HCT116 (cell line): ENCODE results near the gene ZNF80. TPM values are rescaled to one million over a fixed set of nuclear protein-coding genes. Genes with fewer than 3 reads are reported as not detected.
"Not testable (repeated sequence)": the region's sequence is repeated elsewhere in the genome, so short reads cannot be mapped to it uniquely, and the experiment has no call there.

Source experiments
- ATAC-seq: fragments of 200-7000 bp; cut with Tn5 transposase; 2 replicates; pipeline ENCODE4 v1.9.1; 2020; ENCODE audit warnings: mild to moderate bottlenecking, moderate library complexity
- Bru-seq: library from RNA; stranded (reverse); fragments of 400-500 nt; gene quantifications from one replicate; lab custom pipeline; 2021; lab: Mats Ljungman, UMichigan
- BruChase-seq, 2 experiments: library from RNA; stranded (reverse); fragments of 400-500 nt; gene quantifications; one replicate each; lab custom pipeline; 2021; lab: Mats Ljungman, UMichigan
- BruUV-seq: library from RNA; stranded (reverse); fragments of 400-500 nt; replicated peaks from 2 replicates; lab custom pipeline; 2021; lab: Mats Ljungman, UMichigan
- CTCF ChIA-PET: fragments of 300-600 bp; sonication (Branson Sonifier 250); formaldehyde crosslinking; loops from one replicate; lab custom pipeline; 2021; ENCODE audit warnings: antibody characterized with exemption; lab: Charles Lee
- POLR2A ChIA-PET: fragments of 300-600, 350-600 bp; sonication (Branson Sonifier 250); formaldehyde crosslinking; loops from one replicate; lab custom pipeline; 2021; ENCODE audit warnings: antibody characterized with exemption; lab: Charles Lee
- RAD21 ChIA-PET, 2 experiments: fragments of 300-600 bp; sonication (Branson Sonifier 250); formaldehyde crosslinking; loops; one replicate each; lab custom pipeline; 2023; ENCODE audit warnings: low total read pairs in 2 of 2; ENCODE audit not compliant: uncharacterized antibody in 2 of 2, unreplicated experiment in 2 of 2, low non-redundant PET in 1 of 2; lab: Charles Lee
- DNase-seq: peaks from one replicate; pipeline ENCODE4 v3.0.0-alpha.2; 2010; ENCODE audit warnings: low read depth, low spot score
- H2AFZ ChIP-seq: fragments of 200-600 bp; shearing (Covaris generic), sonication (generic); 2 replicates; pipeline ENCODE4 v1.6.1; 2017; ENCODE audit warnings: low read depth, mixed run types, mixed read lengths, antibody characterized with exemption, low read length; ENCODE audit not compliant: poor library complexity, severe bottlenecking
- H3K27ac ChIP-seq: 2 replicates; pipeline ENCODE4 v1.5.1; 2012; ENCODE audit warnings: low read depth, low read length
- H3K27me3 ChIP-seq: fragments of 200-600 bp; sonication (generic); 2 replicates; pipeline ENCODE4 v1.6.1; 2016; ENCODE audit warnings: mixed run types, low read length, mixed read lengths; ENCODE audit not compliant: insufficient read depth
- H3K36me3 ChIP-seq, 2 experiments: fragments of 200-500 bp in 1 of 2; fragments of 200-600 bp in 1 of 2; sonication (Bioruptor generic) in 1 of 2; sonication (generic) in 1 of 2; 2 replicates each; pipeline versions ENCODE4 v1.5.1 to v1.6.1; 2014 to 2016; ENCODE audit warnings: low read length in 2 of 2, inconsistent platforms in 1 of 2, mixed read lengths in 1 of 2, mixed run types in 1 of 2; ENCODE audit not compliant: insufficient read depth in 2 of 2, control insufficient read depth in 1 of 2
- H3K4me1 ChIP-seq, 2 experiments: fragments of 200-600 bp in 1 of 2; sonication (generic) in 1 of 2; 2 replicates each; pipeline versions ENCODE4 v1.5.1 to v1.6.1; 2012 to 2017; ENCODE audit warnings: low read length in 2 of 2, inconsistent platforms in 1 of 2, mild to moderate bottlenecking in 1 of 2, mixed read lengths in 1 of 2, mixed run types in 1 of 2, moderate library complexity in 1 of 2; ENCODE audit not compliant: insufficient read depth in 2 of 2, control insufficient read depth in 1 of 2
- H3K4me2 ChIP-seq: fragments of 200-600 bp; sonication (generic); 2 replicates; pipeline ENCODE4 v1.6.1; 2017; ENCODE audit warnings: mixed run types, low read length, mixed read lengths
- H3K4me3 ChIP-seq, 2 experiments: fragments of 200-600 bp in 1 of 2; sonication (generic) in 1 of 2; replicated peaks in 1 of 2; 2 replicates each; pipeline ENCODE4 v1.5.1; 2011 to 2016; ENCODE audit warnings: low read length in 2 of 2, control low read depth in 1 of 2, low read depth in 1 of 2, mild to moderate bottlenecking in 1 of 2, mixed read lengths in 1 of 2, mixed run types in 1 of 2
- H3K79me2 ChIP-seq: fragments of 200-600 bp; sonication (generic); 2 replicates; pipeline ENCODE4 v1.6.1; 2017; ENCODE audit warnings: mild to moderate bottlenecking, mixed run types, low read length, moderate library complexity, mixed read lengths; ENCODE audit not compliant: insufficient read depth
- H3K9ac ChIP-seq: fragments of 200-600 bp; sonication (generic); 2 replicates; pipeline ENCODE4 v1.6.1; 2016; ENCODE audit warnings: low read length, mixed read lengths
- H3K9me2 ChIP-seq: fragments of 200-600 bp; sonication (generic), shearing (Covaris generic); 2 replicates; pipeline ENCODE4 v1.6.1; 2017; ENCODE audit warnings: mixed run types, mild to moderate bottlenecking, moderate library complexity; ENCODE audit not compliant: insufficient read depth
- H3K9me3 ChIP-seq, 2 experiments: fragments of 200-500 bp in 1 of 2; fragments of 200-600 bp in 1 of 2; sonication (Bioruptor generic) in 1 of 2; sonication (generic) in 1 of 2; 2 replicates each; pipeline ENCODE4 v1.6.1; 2014 to 2017; ENCODE audit warnings: low read length in 2 of 2, mixed read lengths in 2 of 2, inconsistent platforms in 1 of 2, low read depth in 1 of 2, mild to moderate bottlenecking in 1 of 2, mixed run types in 1 of 2, moderate library complexity in 1 of 2; ENCODE audit not compliant: control insufficient read depth in 1 of 2, insufficient read depth in 1 of 2
- H4K20me1 ChIP-seq: fragments of 200-600 bp; sonication (generic), shearing (Covaris generic); 2 replicates; pipeline ENCODE4 v1.6.1; 2017; ENCODE audit warnings: mixed run types, mild to moderate bottlenecking, moderate library complexity; ENCODE audit not compliant: insufficient read depth
- CBX3 ChIP-seq: IDR thresholded peaks from 2 replicates; pipeline ENCODE4 v1.6.1; 2012; ENCODE audit warnings: low read depth
- ELF1 ChIP-seq: IDR thresholded peaks from 2 replicates; pipeline ENCODE4 v1.6.1; 2012; ENCODE audit warnings: low read depth, borderline replicate concordance
- JUND ChIP-seq: IDR thresholded peaks from 2 replicates; pipeline ENCODE4 v1.6.1; 2012
- POLR2A ChIP-seq: IDR thresholded peaks from 2 replicates; pipeline ENCODE4 v1.7.0; 2011; ENCODE audit warnings: borderline replicate concordance; ENCODE audit not compliant: insufficient read depth, insufficient read length; ENCODE audit errors: extremely low read depth
- POLR2AphosphoS5 ChIP-seq: IDR thresholded peaks from 2 replicates; pipeline ENCODE4 v1.6.1; 2011; ENCODE audit warnings: mild to moderate bottlenecking, low read depth, low read length, moderate library complexity
- SRF ChIP-seq: IDR thresholded peaks from 2 replicates; pipeline ENCODE4 v1.6.1; 2012; ENCODE audit warnings: low read depth
- TCF7L2 ChIP-seq: IDR thresholded peaks from 2 replicates; pipeline ENCODE4 v1.7.0; 2011; ENCODE audit warnings: borderline replicate concordance, inconsistent platforms; ENCODE audit not compliant: insufficient read depth, insufficient read length; ENCODE audit errors: extremely low read depth
- intact Hi-C: fragments of 100-400 bp; cut with micrococcal nuclease; formaldehyde crosslinking; loops from 2 replicates; pipeline ENCODE4 v1.10.0; 2022
- long read RNA-seq: library from polyadenylated mRNA; unstranded; transcript quantifications from one replicate; pipeline ENCODE4 v2.0.0, GENCODE V29; 2021; ENCODE audit not compliant: unreplicated experiment
- polyA plus RNA-seq: library from polyadenylated mRNA; unstranded; fragments of >200 nt; gene quantifications from 2 replicates; pipeline ENCODE4 v1.2.1, GENCODE V29; 2012; ENCODE audit warnings: missing spikeins
- total RNA-seq: library from RNA; stranded (reverse); gene quantifications from one replicate; pipeline ENCODE4 v1.2.1, GENCODE V29; 2021; ENCODE audit not compliant: unreplicated experiment

Gene ZNF80
- total RNA-seq (0.12 TPM), Bru-seq, nascent RNA (percentile 32 among the genes with signal in this experiment), BruChase-seq, experiment 1, labeled RNA remaining after a 6-hour chase (percentile 45 among the genes with signal in this experiment), BruChase-seq, experiment 2, labeled RNA remaining after a 2-hour chase (percentile 52 among the genes with signal in this experiment)
- 0.05 TPM in 1 of 2 replicates, not detected in the other for polyA plus RNA-seq
- long read RNA-seq = 0 reads

DNA sequence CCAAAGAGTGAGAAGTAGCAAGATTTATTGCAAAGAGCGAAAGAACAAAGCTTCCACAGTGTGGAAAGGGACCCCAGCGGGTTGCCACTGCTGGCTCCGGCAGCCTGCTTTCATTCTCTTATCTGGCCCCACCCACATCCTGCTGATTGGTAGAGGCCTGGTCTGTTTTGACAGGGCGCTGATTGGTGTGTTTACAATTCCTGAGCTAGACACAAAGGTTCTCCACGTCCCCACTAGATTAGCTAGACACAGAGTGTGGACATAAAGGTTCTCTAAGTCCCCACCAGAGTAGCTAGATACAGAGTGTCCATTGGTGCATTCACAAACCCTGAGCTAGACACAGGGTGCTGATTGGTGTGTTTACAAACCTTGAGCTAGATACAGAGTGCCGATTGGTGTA, at the start of gene ZNF80:
Gene ZNF80, minus strand, starts transcription at position 101 of the 400 bp plus-strand sequence. CDS start 504 bp downstream, outside the sequence.
- H3K27ac ChIP-seq, H3K9me3 ChIP-seq, H2AFZ ChIP-seq, POLR2A ChIA-PET, H3K36me3 ChIP-seq, ATAC-seq, intact Hi-C loops, RAD21 ChIA-PET, H3K4me2 ChIP-seq, H3K9ac ChIP-seq, H3K27me3 ChIP-seq, H3K4me3 ChIP-seq, CTCF ChIA-PET, H3K9me2 ChIP-seq, H4K20me1 ChIP-seq, BruUV-seq, DNase-seq, H3K4me1 ChIP-seq, H3K79me2 ChIP-seq: not testable (repeated sequence)

DNA sequence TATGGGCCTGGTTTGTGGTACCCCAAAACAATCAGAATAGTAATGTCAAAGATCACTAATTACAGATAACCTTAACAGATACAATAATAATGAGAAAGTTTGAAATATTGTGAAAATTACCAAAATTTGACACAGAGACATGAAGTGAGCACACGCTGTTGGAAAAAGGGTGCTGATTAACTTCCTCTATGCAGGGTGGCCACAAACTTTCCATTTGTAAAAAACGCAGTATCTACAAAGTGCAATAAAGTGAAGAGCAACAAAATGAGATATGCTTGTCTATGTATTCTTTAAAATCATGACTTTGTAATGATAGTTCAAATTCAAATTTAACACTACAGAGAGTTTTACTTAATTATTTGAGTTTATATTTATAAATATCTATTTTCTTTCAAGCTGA, 48.9 kb upstream of the ZNF80 start:
- no TSS peak for BruUV-seq
- Histone ChIP-seq H3K9me3 (no peaks in the 10 kb centered on the region), H3K36me3 (no peaks in the 10 kb centered on the region), H3K27ac (no peak overlapping the region), H3K4me2 (no peak overlapping the region), H4K20me1 (no peaks in the 10 kb centered on the region; the same call in 1 of the 2 replicates), H3K79me2 (no peaks in the 10 kb centered on the region), H3K9ac (no peak overlapping the region), H2AFZ (no peak overlapping the region), H3K27me3 (no peaks in the 10 kb centered on the region), H3K4me3 (no peak overlapping the region), H3K4me1 (peaks cover 0 to 7% of the 10 kb centered on the region in 2 experiments; a peak in 1 of 4 replicates), H3K9me2 (no peaks in the 10 kb centered on the region)
- ATAC-seq (no peak), DNase-seq (no peak)
- TF ChIP-seq POLR2AphosphoS5 (no peak), SRF (no peak), POLR2A (no peak), TCF7L2 (no peak), ELF1 (no peak), JUND (no peak), CBX3 (no peak)
- ChIA-PET RAD21 (no interaction called here), CTCF (interaction anchor here (1.6 kb wide), 1 partner anchor 51 kb away, joined by 3 read pairs; no protein-coding TSS in a partner anchor), POLR2A (no interaction called here)
- intact Hi-C loops = no loop called here
